ENCODE measurements around the gene ZNF436.

GRCh38 chr1:23344111-23344986 is 25.3 kb downstream of the ZNF436 start, which contains the start of gene HNRNPR:
- TF ChIP-seq EZH2phosphoT487 (IDR thresholded peaks at IDR 0.05; ENCODE audit: insufficient read depth, low read depth) (no peak), EZH2 (IDR thresholded peaks at IDR 0.05; ENCODE audit: insufficient read depth, poor library complexity, severe bottlenecking) (no peak)
